Osteoblast (primary cell): ENCODE measurements around the gene MTMR1. TPM values are rescaled to one million over a fixed set of nuclear protein-coding genes. Genes with fewer than 3 reads are reported as not detected.

Experiments
- DNase-seq: peaks from one replicate; pipeline ENCODE4 v3.0.0; 2011; ENCODE audit warnings: low spot score, mixed read lengths; ENCODE audit not compliant: insufficient read length; ENCODE audit errors: missing footprints
- H2AFZ ChIP-seq: 2 replicates; pipeline ENCODE4 v1.6.0; 2011; ENCODE audit warnings: mild to moderate bottlenecking, low read length
- H3K27ac ChIP-seq: 2 replicates; pipeline ENCODE4 v1.5.1; 2011; ENCODE audit warnings: mild to moderate bottlenecking, low read depth, low read length, moderate library complexity
- H3K27me3 ChIP-seq: 2 replicates; pipeline ENCODE4 v1.6.0; 2012; ENCODE audit warnings: mild to moderate bottlenecking, control low read depth, inconsistent platforms, low read length, moderate library complexity; ENCODE audit not compliant: insufficient read depth
- H3K36me3 ChIP-seq: 2 replicates; pipeline ENCODE4 v1.5.1; 2011; ENCODE audit warnings: mild to moderate bottlenecking, low read length, control low read depth, moderate library complexity; ENCODE audit not compliant: insufficient read depth
- H3K4me1 ChIP-seq: 2 replicates; pipeline ENCODE4 v1.5.1; 2011; ENCODE audit warnings: mild to moderate bottlenecking, low read length, control low read depth, moderate library complexity; ENCODE audit not compliant: insufficient read depth
- H3K4me2 ChIP-seq: 2 replicates; pipeline ENCODE4 v1.6.0; 2011; ENCODE audit warnings: mild to moderate bottlenecking, low read length; ENCODE audit not compliant: insufficient read depth
- H3K4me3 ChIP-seq: fragments of 200-600 bp; sonication (generic); 3 replicates; pipeline ENCODE4 v1.5.1; 2012; ENCODE audit warnings: mild to moderate bottlenecking, low read length, inconsistent platforms; ENCODE audit not compliant: insufficient read depth
- H3K79me2 ChIP-seq: 2 replicates; pipeline ENCODE4 v1.6.0; 2012; ENCODE audit warnings: mild to moderate bottlenecking, low read length, control low read depth, inconsistent platforms; ENCODE audit not compliant: insufficient read depth
- H3K9me3 ChIP-seq: 2 replicates; pipeline ENCODE4 v1.5.1; 2011; ENCODE audit warnings: low read depth, low read length, control low read depth
- H4K20me1 ChIP-seq: 2 replicates; pipeline ENCODE4 v1.6.0; 2012; ENCODE audit warnings: mild to moderate bottlenecking, low read length, control low read depth; ENCODE audit not compliant: insufficient read depth
- CTCF ChIP-seq: IDR thresholded peaks from 2 replicates; pipeline ENCODE4 v1.5.1; 2011; ENCODE audit warnings: mild to moderate bottlenecking, low read depth, low read length, moderate library complexity; ENCODE audit errors: extremely low read depth
- total RNA-seq: library from RNA; depleted of rRNA; stranded (reverse); fragments of >200 nt; gene quantifications from 2 replicates; pipeline ENCODE4 v1.2.3, GENCODE V29; 2012

The MTMR1 gene
- total RNA-seq, 1 donor, result 17.0 TPM

DNA sequence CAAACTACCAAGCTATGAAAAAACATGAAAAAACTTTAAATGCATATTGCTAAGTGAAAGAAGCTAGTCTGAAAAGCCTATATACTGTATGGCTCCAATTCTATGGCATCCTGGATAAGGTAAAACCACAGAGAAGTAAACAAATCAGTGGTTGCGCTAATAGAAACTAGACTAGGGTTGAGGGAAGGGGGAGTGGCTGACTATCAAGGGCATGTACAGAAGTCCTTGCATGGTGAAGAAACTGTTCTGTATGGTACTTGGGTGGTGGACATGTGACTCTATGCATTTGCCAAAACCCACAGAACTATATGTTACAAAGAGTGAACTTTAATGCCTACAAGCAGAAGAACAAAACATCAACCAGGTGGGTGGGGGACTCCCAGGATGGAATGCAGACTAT lies 96.8 kb downstream of the MTMR1 start:
- Histone ChIP-seq H2AFZ (no peak overlapping the region), H3K4me3 (no peak overlapping the region), H3K4me2 (no peak overlapping the region), H3K36me3 (no peaks in the 10 kb centered on the region), H3K9me3 (no peaks in the 10 kb centered on the region), H3K4me1 (no peaks in the 10 kb centered on the region), H3K27ac (no peak overlapping the region), H4K20me1 (no peaks in the 10 kb centered on the region), H3K27me3 (no peaks in the 10 kb centered on the region), H3K79me2 (no peaks in the 10 kb centered on the region)
- no peak for TF ChIP-seq CTCF
- no peak for DNase-seq

DNA sequence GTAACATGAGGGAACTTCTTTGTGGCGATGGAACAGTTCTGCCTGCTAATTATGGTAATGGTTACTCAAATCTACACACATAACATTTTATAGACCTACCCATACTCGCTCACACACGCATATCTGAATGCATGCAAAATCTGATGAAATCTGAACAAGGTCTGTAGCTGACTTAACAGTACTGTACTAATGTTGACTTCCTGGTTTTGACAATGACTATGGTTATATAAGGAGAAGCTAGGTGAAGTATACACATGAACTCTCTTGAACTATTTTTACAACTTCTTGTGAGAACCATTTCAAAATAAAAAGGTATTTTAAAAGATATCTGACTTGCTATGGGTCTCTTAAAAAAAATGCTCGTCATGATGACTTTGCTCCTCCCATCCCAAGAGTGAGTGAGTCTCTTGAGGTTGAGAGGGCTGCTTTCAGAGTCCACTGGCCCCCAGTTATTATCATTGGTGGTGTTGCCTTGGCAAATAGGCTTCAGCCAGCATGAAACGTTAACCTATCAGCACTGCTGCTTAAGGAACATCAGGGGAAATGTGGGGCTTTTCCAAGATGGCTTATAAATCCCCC lies 99.8 kb downstream of the MTMR1 start:
- H3K36me3 ChIP-seq, result no peaks in the 10 kb centered on the region
- H3K4me1 ChIP-seq, result no peaks in the 10 kb centered on the region
- no peak overlapping the region for H3K4me2 ChIP-seq
- no peak overlapping the region for H3K27ac ChIP-seq
- no peaks in the 10 kb centered on the region for H3K9me3 ChIP-seq
- H2AFZ ChIP-seq, result no peak overlapping the region
- TF ChIP-seq CTCF, result no peak
- H3K4me3 ChIP-seq, result no peak overlapping the region
- DNase-seq, result no peak
- H4K20me1 ChIP-seq, result no peaks in the 10 kb centered on the region
- H3K27me3 ChIP-seq, result no peaks in the 10 kb centered on the region
- no peaks in the 10 kb centered on the region for H3K79me2 ChIP-seq

DNA sequence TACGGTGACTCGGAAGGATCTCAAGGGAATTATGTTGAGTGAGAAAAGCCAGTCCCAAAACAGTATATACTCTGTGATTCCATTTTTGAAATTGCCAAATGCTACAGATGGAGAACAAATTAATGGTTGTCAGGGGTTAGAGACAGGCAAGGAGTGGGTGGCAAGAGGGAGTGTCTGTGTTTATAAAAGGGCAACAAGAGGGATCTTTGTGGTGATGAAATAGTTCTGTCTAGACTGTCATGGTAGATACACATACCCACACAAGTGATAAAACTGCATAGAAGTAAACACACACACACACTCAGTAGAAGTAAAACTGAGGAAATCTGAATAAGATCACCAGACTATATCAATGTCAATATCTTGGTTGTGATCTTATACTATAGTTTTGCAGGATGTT lies 112.5 kb downstream of the MTMR1 start:
- no peak for TF ChIP-seq CTCF
- H2AFZ ChIP-seq, result no peak overlapping the region
- no peak overlapping the region for H3K4me3 ChIP-seq
- H3K27me3 ChIP-seq, result no peaks in the 10 kb centered on the region
- no peak overlapping the region for H3K27ac ChIP-seq
- no peak for DNase-seq
- H3K79me2 ChIP-seq, result no peaks in the 10 kb centered on the region
- H3K36me3 ChIP-seq, result no peaks in the 10 kb centered on the region
- no peaks in the 10 kb centered on the region for H3K4me1 ChIP-seq
- no peaks in the 10 kb centered on the region for H4K20me1 ChIP-seq
- no peaks in the 10 kb centered on the region for H3K9me3 ChIP-seq
- H3K4me2 ChIP-seq, result no peak overlapping the region

DNA sequence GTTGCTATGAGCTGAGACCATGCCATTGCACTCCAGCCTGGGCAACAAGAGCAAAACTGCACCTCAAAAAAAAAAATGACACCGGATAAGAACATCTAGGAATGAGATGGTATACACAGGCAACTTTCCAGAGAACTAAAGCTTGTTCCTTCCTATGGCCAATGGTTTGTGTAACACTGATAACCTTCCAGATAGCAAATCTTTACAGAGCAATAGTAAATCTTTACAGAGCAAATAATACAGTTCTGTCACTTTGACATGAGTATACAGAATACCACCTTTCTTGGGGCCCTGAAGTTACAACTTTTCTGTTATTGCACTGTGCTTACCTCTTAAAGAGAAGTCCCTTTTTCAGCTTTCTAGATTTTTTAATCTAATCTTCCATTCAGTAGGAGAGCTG lies 113.6 kb downstream of the MTMR1 start:
- Histone ChIP-seq H3K4me1 (no peaks in the 10 kb centered on the region), H2AFZ (no peak overlapping the region), H3K27me3 (no peaks in the 10 kb centered on the region), H3K4me3 (no peak overlapping the region), H3K27ac (no peak overlapping the region), H3K79me2 (no peaks in the 10 kb centered on the region), H3K9me3 (no peaks in the 10 kb centered on the region), H3K4me2 (no peak overlapping the region), H3K36me3 (no peaks in the 10 kb centered on the region), H4K20me1 (no peaks in the 10 kb centered on the region)
- DNase-seq, result no peak
- TF ChIP-seq CTCF, result no peak
